GM12873 (cell line): Measurements from ENCODE around the gene LCAT.

Experiments
- TF ChIP-seq, protein P1 (sequence below): IDR thresholded peaks from 2 replicates; pipeline ENCODE4 v1.5.1; 2012; ENCODE audit warnings: low read depth, mild to moderate bottlenecking, moderate library complexity, low read length, control low read depth; ENCODE audit not compliant: insufficient read depth; ENCODE audit errors: missing control alignments

The LCAT gene

DNA sequence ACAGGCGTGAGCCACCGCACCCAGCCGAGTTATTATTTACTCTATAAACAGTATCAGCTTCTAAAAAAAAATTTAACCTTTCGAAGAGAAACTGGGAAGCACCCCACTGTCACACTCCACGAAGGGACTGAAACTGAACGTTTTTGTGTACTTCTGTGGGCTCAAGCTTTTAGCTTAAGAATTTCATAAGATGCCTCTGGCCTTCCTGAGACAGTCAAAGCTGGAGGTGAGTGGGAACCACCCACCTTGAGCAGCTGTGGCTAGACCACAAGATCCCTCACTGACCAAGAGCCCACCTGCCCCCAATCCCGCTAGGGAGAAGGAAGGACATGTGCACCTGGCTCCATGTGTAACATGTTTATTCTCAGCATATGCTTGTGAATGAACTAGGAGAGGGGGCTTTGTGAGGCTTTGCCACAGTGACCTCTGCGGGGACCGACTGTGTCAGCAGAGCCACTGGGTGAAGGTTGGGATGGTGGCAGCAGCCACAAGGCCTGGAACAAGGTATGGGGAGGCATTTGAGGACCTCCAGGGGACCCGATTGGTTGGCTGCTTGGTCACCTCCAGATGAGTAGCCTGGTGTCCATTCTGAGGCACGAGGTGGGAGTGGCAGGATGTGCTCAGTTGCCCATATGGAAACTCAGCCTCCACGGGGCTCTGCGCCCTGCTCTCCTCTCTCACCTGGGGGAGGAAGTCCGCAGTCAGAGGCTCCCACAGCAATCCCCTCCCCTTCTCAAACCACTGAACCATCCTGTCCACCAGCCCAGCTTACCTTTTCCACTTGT, 31.6 kb upstream of the LCAT start:
- TF ChIP-seq, protein P1, sequence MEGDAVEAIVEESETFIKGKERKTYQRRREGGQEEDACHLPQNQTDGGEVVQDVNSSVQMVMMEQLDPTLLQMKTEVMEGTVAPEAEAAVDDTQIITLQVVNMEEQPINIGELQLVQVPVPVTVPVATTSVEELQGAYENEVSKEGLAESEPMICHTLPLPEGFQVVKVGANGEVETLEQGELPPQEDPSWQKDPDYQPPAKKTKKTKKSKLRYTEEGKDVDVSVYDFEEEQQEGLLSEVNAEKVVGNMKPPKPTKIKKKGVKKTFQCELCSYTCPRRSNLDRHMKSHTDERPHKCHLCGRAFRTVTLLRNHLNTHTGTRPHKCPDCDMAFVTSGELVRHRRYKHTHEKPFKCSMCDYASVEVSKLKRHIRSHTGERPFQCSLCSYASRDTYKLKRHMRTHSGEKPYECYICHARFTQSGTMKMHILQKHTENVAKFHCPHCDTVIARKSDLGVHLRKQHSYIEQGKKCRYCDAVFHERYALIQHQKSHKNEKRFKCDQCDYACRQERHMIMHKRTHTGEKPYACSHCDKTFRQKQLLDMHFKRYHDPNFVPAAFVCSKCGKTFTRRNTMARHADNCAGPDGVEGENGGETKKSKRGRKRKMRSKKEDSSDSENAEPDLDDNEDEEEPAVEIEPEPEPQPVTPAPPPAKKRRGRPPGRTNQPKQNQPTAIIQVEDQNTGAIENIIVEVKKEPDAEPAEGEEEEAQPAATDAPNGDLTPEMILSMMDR: no peak

DNA sequence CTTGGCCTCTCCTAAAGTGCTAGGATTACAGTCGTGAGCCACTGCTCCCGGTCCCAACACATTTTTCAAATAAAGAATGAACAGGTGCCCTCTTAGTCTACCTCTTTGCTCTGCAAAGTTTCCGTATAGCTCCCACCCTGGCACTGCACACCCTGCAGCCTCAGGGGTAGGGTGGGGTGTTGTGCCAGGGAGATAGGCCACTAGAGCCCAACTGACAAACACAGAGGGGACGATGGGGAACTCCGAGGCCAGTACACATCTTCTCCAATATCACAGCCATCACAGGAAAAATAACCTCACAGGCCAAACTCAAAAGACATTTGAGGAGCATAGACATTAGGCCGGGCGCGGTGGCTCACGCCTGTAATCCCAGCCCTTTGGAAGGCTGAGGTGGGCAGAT, 27.2 kb upstream of the LCAT start:
- TF ChIP-seq, protein P1: no peak

DNA sequence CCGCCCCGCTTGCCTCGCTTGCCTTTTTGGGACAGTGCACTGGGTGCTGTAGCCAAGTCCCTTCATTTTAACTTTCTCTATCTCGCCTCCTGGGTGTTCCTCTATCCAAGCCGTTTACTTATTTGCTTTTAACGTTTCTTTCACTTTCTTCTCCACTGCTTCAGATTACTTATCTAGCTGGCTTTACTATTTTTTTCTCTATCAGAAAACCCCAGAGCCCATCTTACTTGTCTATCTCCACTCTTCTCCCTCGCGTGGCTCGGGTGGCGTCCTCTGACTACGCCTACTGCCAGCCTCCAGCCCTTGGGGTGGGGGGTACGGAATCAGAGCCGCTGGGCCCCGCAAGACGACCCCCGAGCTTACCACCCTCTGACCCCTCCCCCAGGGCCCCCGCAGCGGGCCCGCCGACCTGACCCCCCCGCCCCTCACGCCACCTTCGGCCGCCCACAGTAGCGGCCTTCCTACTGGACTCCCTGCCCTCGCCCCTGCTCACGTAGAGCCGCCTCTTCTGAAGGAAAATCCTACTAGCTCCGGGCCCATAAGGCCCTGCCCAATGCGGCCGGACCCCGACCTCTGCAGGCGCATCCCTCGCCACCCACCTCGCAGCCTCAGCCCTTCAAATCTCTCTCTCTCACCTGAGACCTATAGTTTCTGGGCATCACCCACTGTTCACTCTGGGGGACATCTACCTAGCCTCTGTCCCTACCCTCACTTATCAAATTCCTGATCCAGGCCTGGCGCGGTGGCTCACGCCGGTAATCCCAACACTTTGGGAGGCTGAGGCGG, 25.5 kb upstream of the LCAT start:
- TF ChIP-seq, protein P1: no peak

DNA sequence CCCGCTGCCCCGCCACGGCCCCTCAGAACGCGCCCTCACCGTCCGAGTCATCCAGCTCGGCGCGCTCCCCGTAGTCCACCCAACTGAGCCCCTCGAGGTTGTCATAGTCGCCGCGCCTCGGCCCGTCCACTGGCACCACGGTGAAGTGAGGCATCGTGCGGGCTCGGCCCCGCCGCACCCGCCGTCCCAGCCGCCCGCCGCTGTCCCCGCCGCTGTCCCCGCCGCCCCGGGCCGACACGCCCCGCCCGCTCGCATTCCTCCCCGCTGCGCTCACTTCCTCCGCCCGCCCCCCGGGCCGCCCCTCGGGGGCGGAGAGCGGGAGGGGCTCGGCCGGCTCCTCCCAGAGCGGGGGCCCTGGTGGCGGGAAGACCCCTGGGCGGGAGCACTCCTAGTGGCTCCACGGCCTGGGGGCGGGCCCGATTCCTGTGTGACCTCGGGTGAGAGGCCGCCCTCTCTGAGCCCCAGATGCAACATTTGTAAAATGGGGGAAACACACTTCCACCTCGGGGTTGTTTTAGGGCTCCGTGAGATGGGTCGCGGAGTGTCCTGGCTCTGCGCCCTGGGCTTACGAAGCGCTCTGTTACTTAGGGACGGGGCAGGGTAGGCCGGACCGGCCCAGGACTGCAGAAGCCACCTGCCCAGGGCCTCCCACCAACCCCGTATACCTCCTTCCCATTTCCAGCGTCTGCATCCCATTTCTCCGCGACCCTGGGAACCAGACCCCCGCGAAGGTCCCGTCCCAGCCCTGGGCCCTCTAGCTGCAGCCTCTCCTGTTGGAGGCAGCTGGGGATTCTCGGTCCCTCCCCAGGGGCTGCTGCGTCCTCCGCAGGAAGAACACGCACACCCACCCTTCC, 24.7 kb upstream of the LCAT start, which contains the start of gene SLC12A4:
Gene SLC12A4, minus strand, starts transcription at position 238 of the 854 bp plus-strand sequence. Its CDS starts 84 bp downstream, at position 154.
- TF ChIP-seq, protein P1: no peak

DNA sequence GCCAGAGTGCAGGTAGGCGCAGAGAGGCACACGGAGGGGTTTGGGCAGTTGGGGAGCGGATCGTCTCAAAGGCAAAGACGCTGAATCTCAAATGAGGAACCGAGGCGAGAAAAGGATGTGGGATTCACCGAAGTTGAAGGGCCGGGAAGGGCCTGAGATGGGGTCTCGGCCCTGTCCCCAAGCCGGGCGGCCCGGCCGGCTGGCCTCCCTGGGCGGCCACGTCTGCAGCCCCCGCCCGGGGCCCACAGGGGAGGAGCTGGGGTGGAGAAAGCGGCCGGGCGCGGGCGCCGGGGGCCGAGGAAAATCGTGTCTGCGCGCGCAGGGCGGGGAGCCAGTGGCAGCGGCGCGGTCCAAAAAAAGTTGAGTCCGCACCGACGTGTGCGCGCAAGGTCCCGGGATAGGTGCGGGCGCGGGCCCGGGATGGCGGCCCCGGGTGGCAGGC, 24.1 kb upstream of the LCAT start:
- TF ChIP-seq, protein P1: no peak

DNA sequence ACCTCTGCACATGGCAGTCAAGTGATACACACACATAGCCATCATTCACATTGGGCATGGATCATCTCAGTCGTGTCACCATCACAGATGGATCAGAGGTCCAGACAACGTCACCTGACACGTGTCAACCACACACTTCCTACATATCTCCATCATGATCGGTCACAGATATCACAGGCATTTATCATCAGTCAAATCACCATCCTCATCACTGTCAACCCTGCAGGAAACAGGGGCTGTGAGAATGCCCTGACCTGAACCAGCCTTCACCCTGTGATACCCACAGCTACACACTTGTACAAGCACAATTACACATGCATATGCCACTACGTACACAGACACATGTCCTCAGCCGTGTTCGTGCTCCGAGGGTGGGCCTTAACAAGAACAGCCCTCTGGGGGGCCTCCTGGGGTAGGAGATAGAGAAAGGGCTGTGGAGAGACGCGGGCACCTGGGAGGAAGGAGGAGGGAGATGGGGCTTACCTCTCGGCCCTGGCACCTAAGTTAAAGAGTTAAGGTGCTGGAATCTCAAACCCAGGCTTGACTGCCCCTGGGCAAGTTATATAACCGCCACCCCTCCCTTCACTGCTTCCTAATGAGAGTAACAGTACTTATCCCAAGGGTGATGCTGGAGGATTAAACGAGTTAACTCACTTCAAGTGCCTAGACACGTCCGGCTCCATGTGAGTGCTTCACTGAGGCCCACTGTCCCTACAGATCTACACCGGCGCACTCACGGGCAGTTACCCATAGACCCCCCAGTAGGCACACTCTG, 23.4 kb upstream of the LCAT start:
- TF ChIP-seq, protein P1: peak; percentile 23
